K562 (cell line): Measurements from ENCODE around the gene VPS45. TPM values are rescaled to one million over a fixed set of nuclear protein-coding genes. Genes with fewer than 3 reads are reported as not detected.
A peak's percentile ranks its signal among the peaks of the same experiment; 100 is the strongest.

ENCODE experiments used
- CBFB ChIP-seq: sonication (generic); formaldehyde crosslinking; IDR thresholded peaks from 2 replicates; pipeline ENCODE4 v1.4.0; 2020; ENCODE audit warnings: mild to moderate bottlenecking, missing genetic modification reagents
- CC2D1A ChIP-seq: fragments of 450-650 bp; IDR thresholded peaks from 2 replicates; pipeline ENCODE4 v1.6.1; 2017; ENCODE audit warnings: mild to moderate bottlenecking
- FOXA3 ChIP-seq, 2 experiments: fragments of 450-650 bp in 1 of 2; sonication (generic) in 1 of 2; formaldehyde crosslinking; IDR thresholded peaks in 1 of 2; conservative IDR thresholded peaks in 1 of 2; 2 replicates each; pipeline versions ENCODE4 v1.4.0 to v1.8.0; 2020 to 2022; ENCODE audit warnings: mild to moderate bottlenecking in 2 of 2, missing genetic modification reagents in 1 of 2
- HOXB6 ChIP-seq: fragments of 250-450 bp; sonication (Bioruptor Pico); IDR thresholded peaks from 2 replicates; pipeline ENCODE4 v1.5.1; 2022; ENCODE audit warnings: mild to moderate bottlenecking, borderline replicate concordance
- IRF2 ChIP-seq: sonication (generic); formaldehyde crosslinking; IDR thresholded peaks from 2 replicates; pipeline ENCODE4 v1.8.1; 2022; ENCODE audit warnings: mild to moderate bottlenecking, missing genetic modification reagents
- JUND ChIP-seq, 2 experiments: IDR thresholded peaks; 2 replicates in 1 of 2; 3 replicates in 1 of 2; pipeline ENCODE4 v1.6.1; 2011; ENCODE audit warnings: borderline replicate concordance in 2 of 2, low read depth in 2 of 2, low read length in 2 of 2, improper control_type of control experiment in 1 of 2, missing biosample characterization in 1 of 2, missing genetic modification characterization in 1 of 2, missing genetic modification reagents in 1 of 2
- MBD2 ChIP-seq: sonication (generic); IDR thresholded peaks from 2 replicates; pipeline ENCODE4 v1.6.1; 2016; ENCODE audit warnings: low read depth, borderline replicate concordance
- MEIS2 ChIP-seq: fragments of 450-650 bp; IDR thresholded peaks from 2 replicates; pipeline ENCODE4 v1.6.1; 2014; ENCODE audit warnings: mild to moderate bottlenecking; ENCODE audit not compliant: partially characterized antibody
- MTF1 ChIP-seq: fragments of 250-450 bp; sonication (Bioruptor Pico); IDR thresholded peaks from 2 replicates; pipeline ENCODE4 v1.9.0; 2021; ENCODE audit warnings: moderate library complexity, mild to moderate bottlenecking, inconsistent platforms, borderline replicate concordance
- MXI1 ChIP-seq: IDR thresholded peaks from 2 replicates; pipeline ENCODE4 v1.6.1; 2011; ENCODE audit warnings: low read depth, mild to moderate bottlenecking, improper control_type of control experiment, low read length
- NBN ChIP-seq: fragments of 450-650 bp; IDR thresholded peaks from 2 replicates; pipeline ENCODE4 v1.6.1; 2016; ENCODE audit warnings: low read depth, mild to moderate bottlenecking
- NCOA4 ChIP-seq: fragments of 450-650 bp; IDR thresholded peaks from 2 replicates; pipeline ENCODE4 v1.6.1; 2018; ENCODE audit warnings: mild to moderate bottlenecking; ENCODE audit not compliant: partially characterized antibody
- RAD21 ChIP-seq, 2 experiments: fragments of 250-450 bp in 1 of 2; fragments of 450-650 bp in 1 of 2; sonication (Bioruptor Pico) in 1 of 2; formaldehyde crosslinking in 1 of 2; IDR thresholded peaks in 1 of 2; conservative IDR thresholded peaks in 1 of 2; 2 replicates each; pipeline versions ENCODE4 v1.4.0 to v1.8.0; 2020 to 2022; ENCODE audit warnings: mild to moderate bottlenecking in 2 of 2, moderate library complexity in 1 of 2
- RBM15 ChIP-seq: fragments of 200-400 bp; formaldehyde crosslinking; IDR thresholded peaks from 2 replicates; pipeline ENCODE4 v1.6.1; 2018; ENCODE audit warnings: mild to moderate bottlenecking, low read length, moderate library complexity; ENCODE audit not compliant: insufficient read depth
- SIN3B ChIP-seq: fragments of 450-650 bp; IDR thresholded peaks from 2 replicates; pipeline ENCODE4 v1.6.1; 2017; ENCODE audit warnings: low read depth, mild to moderate bottlenecking, moderate library complexity
- SMARCB1 ChIP-seq: IDR thresholded peaks from 2 replicates; pipeline ENCODE4 v1.6.1; 2011; ENCODE audit warnings: improper control_type of control experiment, low read depth; ENCODE audit not compliant: insufficient read length
- polyA plus RNA-seq, 8 experiments: library from polyadenylated mRNA; depleted of rRNA in 4 of 8; stranded (reverse) in 5 of 8; unstranded in 3 of 8; fragments of >200 nt; fragmentation: Nextera tagmentation in 2 of 8; fragmentation: Illumina TruSeq in 1 of 8; extraction: Ambion mirVana in 2 of 8; extraction: Trizol in 1 of 8; gene quantifications; 2 replicates each; pipeline versions ENCODE4 v1.2.1 to v1.2.3, GENCODE V29; 2011 to 2014; ENCODE audit warnings: inconsistent platforms in 1 of 8, missing spikeins in 1 of 8
- total RNA-seq, 7 experiments: library from RNA; depleted of rRNA in 6 of 7; stranded (reverse); fragments of >200 nt in 6 of 7; fragmentation: Illumina TruSeq in 2 of 7; extraction: Trizol in 2 of 7; gene quantifications; 2 replicates each; pipeline versions ENCODE4 v1.2.1 to v1.2.3, GENCODE V29; 2011 to 2021; ENCODE audit warnings: low replicate concordance in 1 of 7
- TF ChIP-seq, protein P1 (sequence below): fragments of 450-650 bp; formaldehyde crosslinking; IDR thresholded peaks from 2 replicates; pipeline ENCODE4 v1.4.0; 2022; ENCODE audit warnings: mild to moderate bottlenecking, moderate library complexity
- TF ChIP-seq, protein P2 (sequence below): IDR thresholded peaks from 2 replicates; pipeline ENCODE4 v1.6.1; 2011; ENCODE audit not compliant: insufficient read length; ENCODE audit errors: extremely low read depth
- TF ChIP-seq, protein P3 (sequence below): conservative IDR thresholded peaks from 2 replicates; pipeline ENCODE4 v1.6.1; 2011; ENCODE audit warnings: low read depth, mild to moderate bottlenecking, low read length; ENCODE audit not compliant: control insufficient read depth
- TF ChIP-seq, protein P4 (sequence below): fragments of 200-400 bp; formaldehyde crosslinking; IDR thresholded peaks from 2 replicates; pipeline ENCODE4 v1.6.1; 2017; ENCODE audit warnings: mild to moderate bottlenecking, low read depth, low read length, moderate library complexity

VPS45 gene
- total and polyA plus RNA-seq, 9 of the 15 experiments (the other 6 are each of a cell fraction or from before 2014, with no cell fraction given) = 17.9 to 48.2 (median 34.4) TPM

DNA sequence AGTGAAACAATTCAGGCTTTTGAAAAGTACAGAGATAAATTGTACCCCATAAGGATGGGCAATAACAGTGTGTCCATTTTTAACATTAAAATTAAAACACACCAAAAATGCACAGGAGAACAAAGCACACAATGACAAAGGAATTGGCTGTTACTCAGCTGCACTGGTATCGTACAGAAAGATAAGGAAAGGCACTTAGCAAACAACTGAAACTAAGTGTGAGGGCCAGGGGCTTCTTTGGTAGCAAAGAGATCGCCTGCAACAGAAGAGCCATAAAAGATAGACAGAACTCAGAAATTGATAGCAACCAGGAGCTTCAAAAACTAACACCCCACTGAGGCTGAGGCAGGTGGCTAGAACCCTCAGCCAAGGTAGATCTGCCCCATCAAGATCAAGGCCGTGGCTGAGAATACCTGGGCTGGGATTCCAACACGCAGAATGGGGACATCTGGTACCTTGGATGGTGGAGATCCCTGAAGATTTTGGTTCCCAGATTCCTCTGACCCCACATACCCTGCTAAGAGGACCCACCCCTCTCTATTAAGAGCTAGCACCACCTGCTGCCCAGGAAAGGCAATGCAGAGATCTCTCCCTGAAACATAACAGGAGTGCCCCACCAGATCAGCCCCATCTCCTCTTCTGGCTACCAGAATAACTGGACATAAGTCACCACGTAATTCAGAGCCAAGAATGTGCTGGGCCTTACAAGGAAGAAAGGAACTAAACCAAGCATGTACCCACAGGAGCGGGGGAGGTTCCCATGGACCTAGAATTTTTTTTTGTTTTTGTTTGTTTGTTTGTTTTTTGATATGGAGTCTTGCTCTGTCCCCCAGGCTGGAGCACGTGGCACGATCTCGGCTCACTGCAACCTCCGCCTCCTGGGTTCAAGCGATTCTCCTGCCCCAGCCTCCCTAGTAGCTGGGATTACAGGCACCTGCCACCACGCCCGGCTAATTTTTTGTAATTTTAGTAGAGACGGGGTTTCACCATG lies 98.3 kb downstream of the VPS45 start (continued):
- TF ChIP-seq MEIS2 (no peak), MTF1 (CRISPR knock-in tag) (no peak), IRF2 (CRISPR knock-in tag) (no peak), CBFB (no peak), NCOA4 (no peak), NBN (no peak), JUND (IDR thresholded peaks at IDR 0.05; ENCODE audit: borderline replicate concordance, low read depth, low read length) (0 out of 2 replicates have a peak, but pooled peaks have one; percentile 22), JUND (tag; IDR thresholded peaks at IDR 0.05; ENCODE audit: borderline replicate concordance, low read depth, low read length) (peak; percentile 29; the same call in 2 of the 3 replicates), HOXB6 (CRISPR knock-in tag) (no peak), MXI1 (no peak), RBM15 (no peak), RAD21 (CRISPR knock-in tag; conservative IDR thresholded peaks at IDR 0.05 in 1 of 2, IDR thresholded peaks at IDR 0.05 in 1 of 2) (peak; percentile 68 to 91), CC2D1A (peak; percentile 85), FOXA3 (CRISPR knock-in tag; conservative IDR thresholded peaks at IDR 0.05 in 1 of 2, IDR thresholded peaks at IDR 0.05 in 1 of 2) (0 out of 4 replicates have a peak, but pooled peaks of 1 of the 2 experiments have one; percentile 13), MBD2 (no peak), SIN3B (peak; percentile 9; the same call in 1 of the 2 replicates), SMARCB1 (peak; percentile 72)
- TF ChIP-seq, protein P1, sequence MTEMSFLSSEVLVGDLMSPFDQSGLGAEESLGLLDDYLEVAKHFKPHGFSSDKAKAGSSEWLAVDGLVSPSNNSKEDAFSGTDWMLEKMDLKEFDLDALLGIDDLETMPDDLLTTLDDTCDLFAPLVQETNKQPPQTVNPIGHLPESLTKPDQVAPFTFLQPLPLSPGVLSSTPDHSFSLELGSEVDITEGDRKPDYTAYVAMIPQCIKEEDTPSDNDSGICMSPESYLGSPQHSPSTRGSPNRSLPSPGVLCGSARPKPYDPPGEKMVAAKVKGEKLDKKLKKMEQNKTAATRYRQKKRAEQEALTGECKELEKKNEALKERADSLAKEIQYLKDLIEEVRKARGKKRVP (CRISPR knock-in tag) = no peak
- TF ChIP-seq, protein P2, sequence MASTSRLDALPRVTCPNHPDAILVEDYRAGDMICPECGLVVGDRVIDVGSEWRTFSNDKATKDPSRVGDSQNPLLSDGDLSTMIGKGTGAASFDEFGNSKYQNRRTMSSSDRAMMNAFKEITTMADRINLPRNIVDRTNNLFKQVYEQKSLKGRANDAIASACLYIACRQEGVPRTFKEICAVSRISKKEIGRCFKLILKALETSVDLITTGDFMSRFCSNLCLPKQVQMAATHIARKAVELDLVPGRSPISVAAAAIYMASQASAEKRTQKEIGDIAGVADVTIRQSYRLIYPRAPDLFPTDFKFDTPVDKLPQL = no peak
- TF ChIP-seq, protein P3, sequence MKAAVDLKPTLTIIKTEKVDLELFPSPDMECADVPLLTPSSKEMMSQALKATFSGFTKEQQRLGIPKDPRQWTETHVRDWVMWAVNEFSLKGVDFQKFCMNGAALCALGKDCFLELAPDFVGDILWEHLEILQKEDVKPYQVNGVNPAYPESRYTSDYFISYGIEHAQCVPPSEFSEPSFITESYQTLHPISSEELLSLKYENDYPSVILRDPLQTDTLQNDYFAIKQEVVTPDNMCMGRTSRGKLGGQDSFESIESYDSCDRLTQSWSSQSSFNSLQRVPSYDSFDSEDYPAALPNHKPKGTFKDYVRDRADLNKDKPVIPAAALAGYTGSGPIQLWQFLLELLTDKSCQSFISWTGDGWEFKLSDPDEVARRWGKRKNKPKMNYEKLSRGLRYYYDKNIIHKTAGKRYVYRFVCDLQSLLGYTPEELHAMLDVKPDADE = no peak
- TF ChIP-seq, protein P4, sequence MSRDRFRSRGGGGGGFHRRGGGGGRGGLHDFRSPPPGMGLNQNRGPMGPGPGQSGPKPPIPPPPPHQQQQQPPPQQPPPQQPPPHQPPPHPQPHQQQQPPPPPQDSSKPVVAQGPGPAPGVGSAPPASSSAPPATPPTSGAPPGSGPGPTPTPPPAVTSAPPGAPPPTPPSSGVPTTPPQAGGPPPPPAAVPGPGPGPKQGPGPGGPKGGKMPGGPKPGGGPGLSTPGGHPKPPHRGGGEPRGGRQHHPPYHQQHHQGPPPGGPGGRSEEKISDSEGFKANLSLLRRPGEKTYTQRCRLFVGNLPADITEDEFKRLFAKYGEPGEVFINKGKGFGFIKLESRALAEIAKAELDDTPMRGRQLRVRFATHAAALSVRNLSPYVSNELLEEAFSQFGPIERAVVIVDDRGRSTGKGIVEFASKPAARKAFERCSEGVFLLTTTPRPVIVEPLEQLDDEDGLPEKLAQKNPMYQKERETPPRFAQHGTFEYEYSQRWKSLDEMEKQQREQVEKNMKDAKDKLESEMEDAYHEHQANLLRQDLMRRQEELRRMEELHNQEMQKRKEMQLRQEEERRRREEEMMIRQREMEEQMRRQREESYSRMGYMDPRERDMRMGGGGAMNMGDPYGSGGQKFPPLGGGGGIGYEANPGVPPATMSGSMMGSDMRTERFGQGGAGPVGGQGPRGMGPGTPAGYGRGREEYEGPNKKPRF = no peak
